ENCODE data around the gene KIF23.
"Not testable (repeated sequence)": the region's sequence is repeated elsewhere in the genome, so short reads cannot be mapped to it uniquely, and the experiment has no call there.

KIF23 gene

DNA sequence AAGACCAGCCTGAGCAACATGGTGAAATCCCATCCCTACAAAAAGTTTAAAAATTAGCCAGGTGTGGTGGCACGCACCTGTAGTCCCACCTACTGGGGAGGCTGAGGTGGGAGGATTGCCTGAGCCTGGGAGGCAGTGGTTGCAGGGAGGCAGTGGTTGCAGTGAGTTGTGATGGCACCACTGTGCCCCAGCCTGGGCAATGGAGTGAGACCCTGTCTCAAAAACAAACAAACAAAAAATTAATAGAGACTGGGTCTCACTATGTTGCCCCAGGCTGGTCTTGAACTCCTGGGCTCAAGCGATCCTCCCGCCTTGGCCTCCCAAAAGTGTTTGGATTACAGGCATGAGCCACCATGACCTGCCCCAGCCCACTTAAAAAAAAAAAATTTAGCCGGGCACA lies 36.1 kb downstream of the KIF23 start:
- no CpG with 5 or more reads among the region's 4 CpGs for WGBS, 2 donors (ENCODE audit: extremely low coverage in 2 of 2, insufficient read length in 2 of 2, insufficient replicate concordance in 1 of 2)
- not testable (repeated sequence) for H3K14ac ChIP-seq (ENCODE audit: low read length); H3K18ac ChIP-seq (ENCODE audit: low read length); H2BK120ac ChIP-seq (ENCODE audit: low read depth, low read length); H2BK5ac ChIP-seq (ENCODE audit: low read length); H4K8ac ChIP-seq (ENCODE audit: low read depth, low read length); H4K91ac ChIP-seq (ENCODE audit: low read depth, low read length, poor library complexity); H3K4me3 ChIP-seq (ENCODE audit: low read length in 2 of 2); H3K23ac ChIP-seq (ENCODE audit: low read depth, low read length, poor library complexity); H3K27me3 ChIP-seq (ENCODE audit: control insufficient read depth in 3 of 3, insufficient read depth in 3 of 3, low read depth in 1 of 3, low read length in 3 of 3); H3K4me2 ChIP-seq (ENCODE audit: insufficient read depth, low read length, poor library complexity, severe bottlenecking); H2BK15ac ChIP-seq (ENCODE audit: low read length); H3K4me1 ChIP-seq (ENCODE audit: control insufficient read depth in 2 of 2, insufficient read depth in 1 of 2, low read depth in 1 of 2, low read length in 2 of 2); H3K9me3 ChIP-seq (replicated peaks in 1 of 2; ENCODE audit: control insufficient read depth in 2 of 2, insufficient read depth in 1 of 2, low read depth in 1 of 2, low read length in 2 of 2); DNase-seq (ENCODE audit: low spot score); H3K9ac ChIP-seq (ENCODE audit: low read depth, low read length, poor library complexity); H3K79me1 ChIP-seq (ENCODE audit: low read depth, low read length); H3K27ac ChIP-seq (replicated peaks; ENCODE audit: low read length); H3K4ac ChIP-seq (ENCODE audit: low read length); H2BK12ac ChIP-seq (ENCODE audit: low read length); H2AFZ ChIP-seq (ENCODE audit: low read length); H2AK5ac ChIP-seq (ENCODE audit: low read depth, low read length)
- H3K36me3 ChIP-seq (replicated peaks in 1 of 2; ENCODE audit: control insufficient read depth in 2 of 2, insufficient read depth in 2 of 2, low read length in 2 of 2): peaks cover 13 to 65% of the 10 kb centered on the region in 2 donors

DNA sequence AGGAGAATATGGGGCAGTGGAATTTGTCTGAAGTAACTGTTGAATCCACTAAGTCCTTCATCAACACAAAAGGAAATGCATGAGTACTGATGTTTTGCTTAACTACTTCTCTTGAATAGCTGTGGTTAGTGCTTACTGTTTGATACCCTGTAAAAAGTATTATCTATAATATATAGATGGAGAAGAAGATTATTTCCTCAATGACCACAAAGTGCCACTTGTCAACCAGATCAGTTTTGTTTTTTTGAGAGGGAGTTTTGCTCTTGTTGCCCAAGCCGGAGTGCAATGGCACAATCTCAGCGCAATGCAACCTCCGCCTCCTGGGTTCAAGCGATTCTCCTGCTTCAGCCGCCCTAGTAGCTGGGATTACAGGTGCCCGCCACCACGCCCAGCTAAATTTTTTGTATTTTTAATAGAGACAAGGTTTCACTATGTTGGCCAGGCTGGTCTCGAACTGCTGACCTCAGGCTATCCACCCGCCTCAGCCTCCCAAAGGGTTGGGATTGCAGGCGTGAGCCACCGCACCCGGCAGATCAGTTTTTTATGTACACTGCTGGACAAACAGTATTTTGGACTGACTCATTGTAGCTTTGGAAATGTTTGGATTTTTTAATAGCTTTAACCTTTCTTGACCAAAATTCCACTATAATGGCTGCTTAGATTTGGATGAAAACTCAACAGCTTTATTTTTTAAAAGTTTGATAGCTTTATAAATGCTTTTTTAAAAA lies 37.0 kb downstream of the KIF23 start:
- no peak overlapping the region for H2BK12ac ChIP-seq (ENCODE audit: low read length)
- H2BK15ac ChIP-seq (ENCODE audit: low read length): no peak overlapping the region
- no peak overlapping the region for H4K8ac ChIP-seq (ENCODE audit: low read depth, low read length)
- no peak overlapping the region for H4K91ac ChIP-seq (ENCODE audit: low read depth, low read length, poor library complexity)
- no peak overlapping the region for H3K27ac ChIP-seq (replicated peaks; ENCODE audit: low read length)
- no peak overlapping the region for H2BK120ac ChIP-seq (ENCODE audit: low read depth, low read length)
- no peak overlapping the region for H2AFZ ChIP-seq (ENCODE audit: low read length)
- no peak overlapping the region for H2BK5ac ChIP-seq (ENCODE audit: low read length)
- no peaks in the 10 kb centered on the region for H3K27me3 ChIP-seq (ENCODE audit: control insufficient read depth in 3 of 3, insufficient read depth in 3 of 3, low read depth in 1 of 3, low read length in 3 of 3)
- H3K4me3 ChIP-seq (ENCODE audit: low read length in 2 of 2): no peak overlapping the region
- no peak overlapping the region for H3K4me2 ChIP-seq (ENCODE audit: insufficient read depth, low read length, poor library complexity, severe bottlenecking)
- H3K18ac ChIP-seq (ENCODE audit: low read length): no peak overlapping the region
- no peak for DNase-seq (ENCODE audit: low spot score)
- H2AK5ac ChIP-seq (ENCODE audit: low read depth, low read length): no peak overlapping the region
- no peaks in the 10 kb centered on the region for H3K9me3 ChIP-seq (replicated peaks in 1 of 2; ENCODE audit: control insufficient read depth in 2 of 2, insufficient read depth in 1 of 2, low read depth in 1 of 2, low read length in 2 of 2)
- WGBS, 2 donors (ENCODE audit: extremely low coverage in 2 of 2, insufficient read length in 2 of 2, insufficient replicate concordance in 1 of 2): no CpG with 5 or more reads among the region's 12 CpGs
- no peak overlapping the region for H3K23ac ChIP-seq (ENCODE audit: low read depth, low read length, poor library complexity)
- H3K4ac ChIP-seq (ENCODE audit: low read length): no peak overlapping the region
- H3K36me3 ChIP-seq (replicated peaks in 1 of 2; ENCODE audit: control insufficient read depth in 2 of 2, insufficient read depth in 2 of 2, low read length in 2 of 2): peaks cover 19 to 65% of the 10 kb centered on the region in 2 donors
- H3K14ac ChIP-seq (ENCODE audit: low read length): no peak overlapping the region
- H3K9ac ChIP-seq (ENCODE audit: low read depth, low read length, poor library complexity): no peak overlapping the region
- no peaks in the 10 kb centered on the region for H3K79me1 ChIP-seq (ENCODE audit: low read depth, low read length)
- H3K4me1 ChIP-seq (ENCODE audit: control insufficient read depth in 2 of 2, insufficient read depth in 1 of 2, low read depth in 1 of 2, low read length in 2 of 2): peaks cover 4 to 9% of the 10 kb centered on the region in 2 donors

DNA sequence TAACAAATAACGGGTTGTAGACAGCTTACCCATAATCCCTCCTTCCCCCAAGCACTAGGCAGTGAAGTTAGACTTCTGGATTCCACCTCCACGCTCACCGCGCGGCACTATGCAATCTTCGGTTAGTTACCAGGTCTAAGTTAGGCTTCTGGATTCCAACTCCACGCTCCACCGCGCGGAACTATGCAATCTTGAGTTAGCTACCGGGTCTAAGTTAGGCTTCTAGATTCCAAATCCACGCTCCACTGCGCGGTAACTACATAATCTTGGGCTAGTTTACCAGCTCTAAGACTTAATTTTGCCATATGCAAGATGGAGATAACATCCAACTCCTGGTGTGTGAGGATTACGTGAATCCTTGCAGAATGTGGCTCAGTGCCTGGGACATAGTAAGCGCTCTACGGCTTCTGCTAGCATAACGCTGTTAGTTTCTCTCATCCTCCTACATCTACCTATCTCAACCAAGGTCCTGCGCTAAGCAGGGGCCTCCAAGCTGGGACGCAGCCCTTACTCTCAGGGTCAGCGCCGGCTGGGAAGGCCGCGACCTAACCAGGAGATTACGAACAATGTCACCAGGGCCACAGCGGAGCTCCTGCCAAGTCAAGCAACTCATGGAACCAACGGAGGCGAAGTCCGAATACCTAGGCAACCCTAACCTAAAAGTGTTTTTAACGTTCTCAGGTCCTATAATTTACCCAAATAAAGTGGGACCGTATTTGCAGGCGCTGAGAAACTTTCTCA lies 38.0 kb downstream of the KIF23 start:
- Histone ChIP-seq H4K8ac (ENCODE audit: low read depth, low read length) (peak overlapping the region; percentile 53), H3K23ac (ENCODE audit: low read depth, low read length, poor library complexity) (no peak overlapping the region), H2BK120ac (ENCODE audit: low read depth, low read length) (no peak overlapping the region), H3K4ac (ENCODE audit: low read length) (peak overlapping the region; percentile 19), H3K36me3 (replicated peaks in 1 of 2; ENCODE audit: control insufficient read depth in 2 of 2, insufficient read depth in 2 of 2, low read length in 2 of 2) (peaks cover 15 to 65% of the 10 kb centered on the region in 2 donors), H3K9me3 (replicated peaks in 1 of 2; ENCODE audit: control insufficient read depth in 2 of 2, insufficient read depth in 1 of 2, low read depth in 1 of 2, low read length in 2 of 2) (no peaks in the 10 kb centered on the region), H2AFZ (ENCODE audit: low read length) (peak overlapping the region; percentile 79), H3K27me3 (ENCODE audit: control insufficient read depth in 3 of 3, insufficient read depth in 3 of 3, low read depth in 1 of 3, low read length in 3 of 3) (no peaks in the 10 kb centered on the region), H3K18ac (ENCODE audit: low read length) (peak overlapping the region; percentile 94), H3K79me1 (ENCODE audit: low read depth, low read length) (no peaks in the 10 kb centered on the region), H3K4me3 (ENCODE audit: low read length in 2 of 2) (peak overlapping the region; percentile 74 to 97), H2BK15ac (ENCODE audit: low read length) (no peak overlapping the region), H3K14ac (ENCODE audit: low read length) (no peak overlapping the region), H4K91ac (ENCODE audit: low read depth, low read length, poor library complexity) (no peak overlapping the region), H3K9ac (ENCODE audit: low read depth, low read length, poor library complexity) (peak overlapping the region; percentile 81), H2BK5ac (ENCODE audit: low read length) (peak overlapping the region; percentile 40), H3K27ac (replicated peaks; ENCODE audit: low read length) (peak overlapping the region; percentile 76), H3K4me2 (ENCODE audit: insufficient read depth, low read length, poor library complexity, severe bottlenecking) (peak overlapping the region; percentile 68), H2AK5ac (ENCODE audit: low read depth, low read length) (peak overlapping the region; percentile 20), H3K4me1 (ENCODE audit: control insufficient read depth in 2 of 2, insufficient read depth in 1 of 2, low read depth in 1 of 2, low read length in 2 of 2) (peaks cover 4 to 9% of the 10 kb centered on the region in 2 donors), H2BK12ac (ENCODE audit: low read length) (no peak overlapping the region)
- WGBS, 2 donors (ENCODE audit: extremely low coverage in 2 of 2, insufficient read length in 2 of 2, insufficient replicate concordance in 1 of 2): no CpG with 5 or more reads among the region's 32 CpGs
- no peak for DNase-seq (ENCODE audit: low spot score)

Data from neuronal stem cell (in vitro differentiated cells).